VCaP (cell line): ENCODE data around the gene IMPG2.

Experiments
- H3K27ac ChIP-seq: fragments of 450-650 bp; 2 replicates; pipeline ENCODE4 v1.5.1; 2017
- TF ChIP-seq, protein P1 (sequence below): fragments of 450-650 bp; conservative IDR thresholded peaks from 2 replicates; pipeline ENCODE4 v1.5.1; 2017; ENCODE audit warnings: mild to moderate bottlenecking, moderate library complexity

IMPG2 gene

DNA sequence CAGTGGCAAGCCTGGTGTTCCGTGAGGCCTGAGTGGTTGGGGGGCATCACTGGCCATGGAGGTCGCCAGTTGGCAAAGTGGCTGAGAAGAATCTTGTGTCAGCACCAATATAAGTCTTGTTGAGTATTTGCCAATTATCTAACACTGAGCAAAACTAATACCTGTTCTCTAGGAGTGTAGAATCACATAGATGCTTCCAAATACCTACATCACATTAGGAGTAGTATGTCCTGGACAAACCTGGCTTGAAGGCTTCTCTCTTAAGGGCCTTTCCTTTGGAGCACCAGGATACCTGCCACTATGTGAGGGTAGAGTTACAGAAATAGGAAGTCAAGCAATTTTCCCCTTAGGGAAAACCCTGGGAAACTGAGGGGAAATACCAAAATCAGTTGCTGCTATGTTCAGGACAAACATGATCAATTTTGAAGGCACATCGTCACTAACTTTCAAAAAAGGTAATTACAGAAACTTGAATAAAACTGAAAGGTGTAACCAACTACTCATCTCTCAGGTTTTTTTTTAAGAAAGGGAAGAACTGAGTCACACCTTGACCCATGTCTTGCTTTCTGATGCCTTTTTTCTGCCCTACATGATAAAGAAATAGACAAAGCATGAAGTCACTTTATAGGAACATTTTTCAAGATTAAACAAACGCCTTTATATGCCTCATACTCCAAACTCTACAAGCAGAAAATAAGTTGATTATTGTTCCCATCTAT lies 100.4 kb downstream of the IMPG2 start:
- no peak overlapping the region for H3K27ac ChIP-seq
- TF ChIP-seq, protein P1, sequence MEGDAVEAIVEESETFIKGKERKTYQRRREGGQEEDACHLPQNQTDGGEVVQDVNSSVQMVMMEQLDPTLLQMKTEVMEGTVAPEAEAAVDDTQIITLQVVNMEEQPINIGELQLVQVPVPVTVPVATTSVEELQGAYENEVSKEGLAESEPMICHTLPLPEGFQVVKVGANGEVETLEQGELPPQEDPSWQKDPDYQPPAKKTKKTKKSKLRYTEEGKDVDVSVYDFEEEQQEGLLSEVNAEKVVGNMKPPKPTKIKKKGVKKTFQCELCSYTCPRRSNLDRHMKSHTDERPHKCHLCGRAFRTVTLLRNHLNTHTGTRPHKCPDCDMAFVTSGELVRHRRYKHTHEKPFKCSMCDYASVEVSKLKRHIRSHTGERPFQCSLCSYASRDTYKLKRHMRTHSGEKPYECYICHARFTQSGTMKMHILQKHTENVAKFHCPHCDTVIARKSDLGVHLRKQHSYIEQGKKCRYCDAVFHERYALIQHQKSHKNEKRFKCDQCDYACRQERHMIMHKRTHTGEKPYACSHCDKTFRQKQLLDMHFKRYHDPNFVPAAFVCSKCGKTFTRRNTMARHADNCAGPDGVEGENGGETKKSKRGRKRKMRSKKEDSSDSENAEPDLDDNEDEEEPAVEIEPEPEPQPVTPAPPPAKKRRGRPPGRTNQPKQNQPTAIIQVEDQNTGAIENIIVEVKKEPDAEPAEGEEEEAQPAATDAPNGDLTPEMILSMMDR: no peak

DNA sequence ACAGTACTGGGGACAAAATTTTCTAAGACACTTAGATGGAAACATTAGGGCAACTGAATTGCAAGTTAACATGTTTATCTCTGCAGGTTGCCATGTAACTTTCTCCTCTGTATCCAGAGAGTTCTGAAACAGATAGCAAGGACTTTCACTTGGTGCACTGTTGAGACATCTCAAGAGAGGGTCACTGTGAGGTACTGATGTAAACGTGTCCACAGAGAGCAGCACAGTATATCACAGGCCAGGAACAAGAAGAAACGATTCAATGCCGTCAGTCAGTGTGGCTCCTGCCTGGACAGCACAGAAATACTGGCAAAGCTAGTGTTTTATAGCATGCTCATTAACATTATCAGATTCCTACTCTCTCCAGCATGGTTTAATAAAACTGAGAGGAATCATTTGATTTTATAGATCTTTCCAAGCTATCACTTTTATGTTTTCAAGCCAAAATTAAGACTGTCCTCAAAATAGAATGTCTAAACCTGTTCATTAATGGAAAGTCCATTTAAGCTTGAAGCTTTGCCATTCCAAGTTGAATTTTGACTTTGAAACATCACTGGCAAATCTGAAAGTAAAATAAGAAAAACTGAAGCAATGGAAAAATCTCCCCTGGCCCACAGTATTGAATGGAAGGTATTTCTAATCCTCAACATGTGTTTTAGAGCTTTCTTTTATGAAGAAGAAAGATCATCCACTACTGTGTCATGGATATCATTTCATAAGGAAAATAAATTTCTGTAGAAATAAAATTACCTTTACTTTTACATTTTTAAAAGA lies 102.7 kb downstream of the IMPG2 start:
- H3K27ac ChIP-seq: no peak overlapping the region
- TF ChIP-seq, protein P1: no peak

GRCh38 chr3:101216710-101217465 lies 103.5 kb downstream of the IMPG2 start:
- TF ChIP-seq, protein P1: no peak

DNA sequence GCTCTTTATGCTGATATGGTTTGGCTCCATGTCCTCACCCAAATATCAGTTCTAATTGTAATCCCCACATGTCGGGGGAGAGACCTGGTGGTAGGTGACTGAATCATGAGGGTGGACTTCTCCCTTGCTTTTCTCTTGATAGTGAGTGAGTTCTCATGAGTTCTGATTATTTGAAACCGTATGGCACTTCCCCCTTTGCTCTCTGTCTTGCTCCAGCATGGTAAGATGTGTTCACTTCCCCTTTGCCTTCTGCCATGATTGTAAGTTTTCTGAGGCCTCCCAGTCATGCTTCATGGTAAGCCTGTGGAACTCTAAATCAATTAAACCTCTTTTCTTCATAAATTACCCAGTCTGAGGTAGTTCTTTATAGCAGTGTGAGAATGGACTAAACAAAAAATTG lies 107.6 kb downstream of the IMPG2 start:
- H3K27ac ChIP-seq: no peak overlapping the region
- TF ChIP-seq, protein P1: no peak

More at GRCh38 chr3:101216710-101217465, 103.5 kb downstream of the IMPG2 start:
- H3K27ac ChIP-seq: no peak overlapping the region

- no peak overlapping the region for H3K27ac ChIP-seq
- TF ChIP-seq, protein P1: no peak
Measured at GRCh38 chr3:101204246-101204645, 116.1 kb downstream of the IMPG2 start.

- TF ChIP-seq, protein P1: no peak
- H3K27ac ChIP-seq: no peak overlapping the region
Measured at GRCh38 chr3:101203411-101203810, 117.0 kb downstream of the IMPG2 start.

- TF ChIP-seq, protein P1: no peak
Measured at GRCh38 chr3:101202640-101203039, 117.7 kb downstream of the IMPG2 start.

More at GRCh38 chr3:101202640-101203039, 117.7 kb downstream of the IMPG2 start:
- H3K27ac ChIP-seq: no peak overlapping the region
